PC-9 (cell line): ENCODE data around the gene ATP2B2. TPM values are rescaled to one million over a fixed set of nuclear protein-coding genes. Genes with fewer than 3 reads are reported as not detected.

Source experiments
- BruUV-seq: library from RNA; stranded (reverse); fragments of 400-500 nt; replicated peaks from 2 replicates; lab custom pipeline; 2021; lab: Mats Ljungman, UMichigan
- CTCF ChIA-PET: fragments of 300-600 bp; sonication (Branson Sonifier 250); formaldehyde crosslinking; loops from one replicate; lab custom pipeline; 2022; ENCODE audit warnings: antibody characterized with exemption; lab: Charles Lee
- POLR2A ChIA-PET: fragments of 300-600 bp; sonication (Branson Sonifier 250); formaldehyde crosslinking; loops from one replicate; lab custom pipeline; 2022; ENCODE audit warnings: antibody characterized with exemption; ENCODE audit not compliant: unreplicated experiment; lab: Charles Lee
- DNase-seq, 2 experiments: peaks; one replicate each; pipeline versions ENCODE4 v3.0.0 to v3.0.0-alpha.2; 2015 to 2022; ENCODE audit warnings: mixed read lengths in 1 of 2
- H2AFZ ChIP-seq: fragments of 200-600 bp; sonication (generic); 2 replicates; pipeline ENCODE4 v1.8.1; 2017; ENCODE audit warnings: antibody characterized with exemption
- H3F3A ChIP-seq: fragments of 200-600 bp; sonication (generic); 2 replicates; pipeline ENCODE4 v1.8.1; 2017; ENCODE audit warnings: antibody characterized with exemption, mild to moderate bottlenecking, low read depth; ENCODE audit not compliant: insufficient read depth
- H3K27ac ChIP-seq: fragments of 200-600 bp; sonication (generic); 2 replicates; pipeline ENCODE4 v1.6.1; 2016; ENCODE audit warnings: mixed run types
- H3K27me3 ChIP-seq: fragments of 200-600 bp; sonication (generic); 2 replicates; pipeline ENCODE4 v1.6.1; 2016; ENCODE audit warnings: low read depth, mixed run types; ENCODE audit not compliant: insufficient read depth
- H3K36me3 ChIP-seq: fragments of 200-600 bp; sonication (generic); 2 replicates; pipeline ENCODE4 v1.6.1; 2016; ENCODE audit warnings: low read depth, mixed run types
- H3K4me1 ChIP-seq: fragments of 200-600 bp; sonication (generic); replicated peaks from 2 replicates; pipeline ENCODE4 v1.6.1; 2016; ENCODE audit warnings: mixed run types; ENCODE audit not compliant: insufficient read depth
- H3K4me2 ChIP-seq: fragments of 200-600 bp; sonication (generic); 2 replicates; pipeline ENCODE4 v1.6.1; 2017; ENCODE audit warnings: mixed run types
- H3K4me3 ChIP-seq: fragments of 200-600 bp; sonication (generic); 2 replicates; pipeline ENCODE4 v1.6.1; 2016; ENCODE audit warnings: mixed run types
- H3K79me2 ChIP-seq: fragments of 200-600 bp; sonication (generic); 2 replicates; pipeline ENCODE4 v1.6.1; 2017; ENCODE audit warnings: low read depth, mixed run types
- H3K9me2 ChIP-seq: fragments of 200-600 bp; sonication (generic); 2 replicates; pipeline ENCODE4 v1.8.1; 2017; ENCODE audit warnings: mild to moderate bottlenecking; ENCODE audit not compliant: insufficient read depth
- H3K9me3 ChIP-seq: fragments of 200-600 bp; sonication (generic); 2 replicates; pipeline ENCODE4 v1.8.1; 2016; ENCODE audit warnings: low read depth; ENCODE audit not compliant: insufficient read depth
- H4K20me1 ChIP-seq: fragments of 200-600 bp; sonication (generic); 2 replicates; pipeline ENCODE4 v1.8.1; 2017; ENCODE audit not compliant: insufficient read depth
- CTCF ChIP-seq: fragments of 200-600 bp; sonication (generic); conservative IDR thresholded peaks from 2 replicates; pipeline ENCODE4 v1.6.1; 2017; ENCODE audit warnings: mixed run types, antibody characterized with exemption, mild to moderate bottlenecking, moderate library complexity
- EZH2 ChIP-seq: fragments of 200-600 bp; sonication (generic); IDR thresholded peaks from 2 replicates; pipeline ENCODE4 v1.8.0; 2017; ENCODE audit warnings: antibody characterized with exemption, low read depth
- intact Hi-C: fragments of 100-400 bp; cut with micrococcal nuclease; formaldehyde crosslinking; loops from one replicate; pipeline ENCODE4 v1.10.0; 2022; ENCODE audit not compliant: unreplicated experiment
- total RNA-seq: library from RNA; stranded (reverse); gene quantifications from 2 replicates; pipeline ENCODE4 v1.2.3, GENCODE V29; 2021

Gene ATP2B2
- total RNA-seq, 1 experiment from 2014 or later: not detected

GRCh38 chr3:10381336-10381735 lies 124.0 kb downstream of the ATP2B2 start:
- peaks cover 97% of the 10 kb centered on the region for H3K27me3 ChIP-seq
- H3K27ac ChIP-seq: no peak overlapping the region
- no peaks in the 10 kb centered on the region for H3K9me3 ChIP-seq
- intact Hi-C loops: no loop called here
- no peak overlapping the region for H2AFZ ChIP-seq
- TF ChIP-seq EZH2: no peak
- no peak for TF ChIP-seq CTCF
- H3K9me2 ChIP-seq: no peaks in the 10 kb centered on the region
- no peak overlapping the region for H3K4me3 ChIP-seq
- ChIA-PET POLR2A (interaction anchor here (0.6 kb wide), 1 partner anchor 14 kb away, joined by 3 read pairs; no protein-coding TSS in a partner anchor), CTCF (no interaction called here)
- no TSS peak for BruUV-seq
- no peaks in the 10 kb centered on the region for H3F3A ChIP-seq
- no peak overlapping the region for H3K4me2 ChIP-seq
- H4K20me1 ChIP-seq: no peaks in the 10 kb centered on the region
- H3K79me2 ChIP-seq: no peaks in the 10 kb centered on the region
- no peak for DNase-seq
- no peaks in the 10 kb centered on the region for H3K36me3 ChIP-seq
- H3K4me1 ChIP-seq: no peaks in the 10 kb centered on the region

GRCh38 chr3:10380906-10381305 lies 124.5 kb downstream of the ATP2B2 start:
- H3K27me3 ChIP-seq: peaks cover 97% of the 10 kb centered on the region
- no TSS peak for BruUV-seq
- CTCF ChIA-PET: no interaction called here
- intact Hi-C loops: no loop called here
- H3K9me3 ChIP-seq: no peaks in the 10 kb centered on the region
- TF ChIP-seq CTCF (no peak), EZH2 (no peak)
- no peak overlapping the region for H3K4me3 ChIP-seq
- no peaks in the 10 kb centered on the region for H3K9me2 ChIP-seq
- H2AFZ ChIP-seq: no peak overlapping the region
- H3K4me2 ChIP-seq: no peak overlapping the region
- H4K20me1 ChIP-seq: no peaks in the 10 kb centered on the region
- H3K27ac ChIP-seq: no peak overlapping the region
- POLR2A ChIA-PET: interaction anchor here (0.6 kb wide), 1 partner anchor 15 kb away, joined by 3 read pairs; no protein-coding TSS in a partner anchor
- no peaks in the 10 kb centered on the region for H3K79me2 ChIP-seq
- H3F3A ChIP-seq: no peaks in the 10 kb centered on the region
- no peak for DNase-seq
- H3K36me3 ChIP-seq: no peaks in the 10 kb centered on the region
- no peaks in the 10 kb centered on the region for H3K4me1 ChIP-seq

GRCh38 chr3:10379961-10380360 lies 125.4 kb downstream of the ATP2B2 start:
- peaks cover 97% of the 10 kb centered on the region for H3K27me3 ChIP-seq
- TF ChIP-seq EZH2 (no peak), CTCF (no peak)

More at GRCh38 chr3:10379961-10380360, 125.4 kb downstream of the ATP2B2 start:
- ChIA-PET CTCF (no interaction called here), POLR2A (no interaction called here)
- Histone ChIP-seq H3K27ac (no peak overlapping the region), H3K36me3 (no peaks in the 10 kb centered on the region), H3K79me2 (no peaks in the 10 kb centered on the region), H3K4me3 (no peak overlapping the region), H2AFZ (no peak overlapping the region), H3K9me2 (no peaks in the 10 kb centered on the region), H3F3A (no peaks in the 10 kb centered on the region), H3K9me3 (no peaks in the 10 kb centered on the region), H3K4me1 (no peaks in the 10 kb centered on the region), H3K4me2 (no peak overlapping the region), H4K20me1 (no peaks in the 10 kb centered on the region)
- DNase-seq: no peak
- no TSS peak for BruUV-seq
- intact Hi-C loops: no loop called here
